GM23338 (cell line): ENCODE data around the gene UNC79. TPM values are rescaled to one million over a fixed set of nuclear protein-coding genes. Genes with fewer than 3 reads are reported as not detected.
"Not testable (repeated sequence)": the region's sequence is repeated elsewhere in the genome, so short reads cannot be mapped to it uniquely, and the experiment has no call there.

Experiments used
- ATAC-seq: fragments of 200-7000 bp; cut with Tn5 transposase; 3 replicates; pipeline ENCODE4 v1.9.1; 2020
- DNase-seq: peaks from one replicate; pipeline ENCODE4 v3.0.0-alpha.2; 2015; ENCODE audit warnings: low spot score
- H2AFZ ChIP-seq: fragments of 200-600 bp; sonication (generic); 2 replicates; pipeline ENCODE4 v1.8.0; 2016; ENCODE audit warnings: antibody characterized with exemption, mild to moderate bottlenecking, moderate library complexity
- H3F3A ChIP-seq: fragments of 200-600 bp; sonication (generic); replicated peaks from 2 replicates; pipeline ENCODE4 v1.8.0; 2017; ENCODE audit warnings: antibody characterized with exemption, mixed run types, low read depth
- H3K27ac ChIP-seq: fragments of 200-600 bp; sonication (generic); 2 replicates; pipeline ENCODE4 v1.6.1; 2016; ENCODE audit warnings: low read depth
- H3K27me3 ChIP-seq: fragments of 200-600 bp; sonication (generic); 2 replicates; pipeline ENCODE4 v1.8.0; 2016; ENCODE audit warnings: mild to moderate bottlenecking, mixed run types, moderate library complexity; ENCODE audit not compliant: insufficient read depth
- H3K36me3 ChIP-seq: fragments of 200-600 bp; sonication (generic); 2 replicates; pipeline ENCODE4 v1.8.0; 2016; ENCODE audit warnings: mild to moderate bottlenecking; ENCODE audit not compliant: insufficient read depth
- H3K4me1 ChIP-seq: fragments of 200-600 bp; sonication (generic); 2 replicates; pipeline ENCODE4 v1.8.0; 2016; ENCODE audit warnings: mild to moderate bottlenecking, moderate library complexity; ENCODE audit not compliant: insufficient read depth
- H3K4me2 ChIP-seq: fragments of 200-600 bp; sonication (generic); 2 replicates; pipeline ENCODE4 v1.7.1; 2017; ENCODE audit warnings: mixed run types
- H3K4me3 ChIP-seq: fragments of 200-600 bp; sonication (generic); 2 replicates; pipeline ENCODE4 v1.6.1; 2016; ENCODE audit warnings: mixed run types
- H3K79me2 ChIP-seq: fragments of 200-600 bp; sonication (generic); replicated peaks from 2 replicates; pipeline ENCODE4 v1.8.0; 2017; ENCODE audit warnings: mild to moderate bottlenecking; ENCODE audit not compliant: insufficient read depth
- H3K9me2 ChIP-seq: fragments of 200-600 bp; sonication (generic); 2 replicates; pipeline ENCODE4 v1.8.0; 2017; ENCODE audit not compliant: insufficient read depth
- H4K20me1 ChIP-seq: fragments of 200-600 bp; sonication (generic); replicated peaks from 2 replicates; pipeline ENCODE4 v1.8.0; 2017; ENCODE audit warnings: mild to moderate bottlenecking; ENCODE audit not compliant: insufficient read depth
- H3K27ac Mint-ChIP-seq: 2 replicates; pipeline ENCODE4 v1.8.0; 2020; ENCODE audit warnings: inconsistent platforms, mild to moderate bottlenecking, moderate library complexity, mixed read lengths
- H3K27me3 Mint-ChIP-seq: 3 replicates; pipeline ENCODE4 v1.8.0; 2022; ENCODE audit warnings: low read depth, mild to moderate bottlenecking, moderate library complexity, mixed read lengths, inconsistent platforms; ENCODE audit not compliant: insufficient read depth, poor library complexity
- H3K36me3 Mint-ChIP-seq: 3 replicates; pipeline ENCODE4 v1.8.0; 2021; ENCODE audit warnings: low read depth, mild to moderate bottlenecking, inconsistent platforms, moderate library complexity, mixed read lengths
- H3K4me1 Mint-ChIP-seq: 3 replicates; pipeline ENCODE4 v1.8.0; 2020; ENCODE audit warnings: mild to moderate bottlenecking, inconsistent platforms, mixed read lengths
- H3K4me3 Mint-ChIP-seq: 3 replicates; pipeline ENCODE4 v1.8.0; 2021; ENCODE audit warnings: moderate library complexity, mild to moderate bottlenecking, inconsistent platforms, mixed read lengths
- H3K9me3 Mint-ChIP-seq: 3 replicates; pipeline ENCODE4 v1.8.0; 2020; ENCODE audit warnings: moderate library complexity, mild to moderate bottlenecking, inconsistent platforms, mixed read lengths
- CREB1 ChIP-seq: fragments of 250-450 bp; sonication (Bioruptor Pico); IDR thresholded peaks from 2 replicates; pipeline ENCODE4 v1.5.0; 2020; ENCODE audit warnings: low read depth, mild to moderate bottlenecking, moderate library complexity
- CTCF ChIP-seq, 2 experiments: fragments of 200-600 bp in 1 of 2; sonication (generic) in 1 of 2; conservative IDR thresholded peaks; 2 replicates each; pipeline versions ENCODE4 v1.5.1 to v1.6.1; 2016 to 2017; ENCODE audit warnings: antibody characterized with exemption in 2 of 2, low read depth in 2 of 2, mild to moderate bottlenecking in 2 of 2, moderate library complexity in 1 of 2
- EZH2 ChIP-seq: fragments of 200-600 bp; sonication (generic); IDR thresholded peaks from one replicate; pipeline ENCODE4 v1.8.0; 2017; ENCODE audit warnings: antibody characterized with exemption, mild to moderate bottlenecking, low read depth; ENCODE audit not compliant: unreplicated experiment
- JUNB ChIP-seq: IDR thresholded peaks from one replicate; pipeline ENCODE4 v1.6.1; 2016; ENCODE audit warnings: antibody characterized with exemption; ENCODE audit not compliant: unreplicated experiment
- NANOG ChIP-seq: IDR thresholded peaks from 2 replicates; pipeline ENCODE4 v1.6.1; 2016; ENCODE audit warnings: antibody characterized with exemption, borderline replicate concordance
- STAT1 ChIP-seq: IDR thresholded peaks from one replicate; pipeline ENCODE4 v1.6.1; 2016; ENCODE audit warnings: antibody characterized with exemption; ENCODE audit not compliant: unreplicated experiment
- ZNF114 ChIP-seq: fragments of 250-450 bp; sonication (Bioruptor Pico); IDR thresholded peaks from 2 replicates; pipeline ENCODE4 v1.5.0; 2020; ENCODE audit warnings: mild to moderate bottlenecking, moderate library complexity
- polyA plus RNA-seq: library from polyadenylated mRNA; unstranded; fragments of >200 nt; fragmentation: Nextera tagmentation; extraction: Ambion mirVana; gene quantifications from 2 replicates; pipeline ENCODE4 v1.2.1, GENCODE V29; 2016
- total RNA-seq: library from RNA; depleted of rRNA; stranded (reverse); fragments of >200 nt; shearing (Covaris generic); gene quantifications from 2 replicates; pipeline ENCODE4 v1.2.3, GENCODE V29; 2014
- TF ChIP-seq, protein P1 (sequence below): fragments of 250-450 bp; sonication (Bioruptor Pico); IDR thresholded peaks from 2 replicates; pipeline ENCODE4 v1.5.0; 2020; ENCODE audit warnings: mild to moderate bottlenecking, moderate library complexity
- TF ChIP-seq, protein P2 (sequence below): IDR thresholded peaks from 2 replicates; pipeline ENCODE4 v1.6.1; 2016; ENCODE audit warnings: antibody characterized with exemption
- TF ChIP-seq, protein P3 (sequence below): IDR thresholded peaks from one replicate; pipeline ENCODE4 v1.6.1; 2018; ENCODE audit warnings: antibody characterized with exemption; ENCODE audit not compliant: unreplicated experiment

Gene UNC79
- total and polyA plus RNA-seq, 2 experiments from 2014 or later: 1.8 to 3.6 TPM

GRCh38 chr14:93479074-93479473, 48.3 kb downstream of the UNC79 start:
- H3K4me3 Mint-ChIP-seq, H3K27ac ChIP-seq, H3K27ac Mint-ChIP-seq: not testable (repeated sequence)

GRCh38 chr14:93480867-93481266, 50.1 kb downstream of the UNC79 start:
- no peaks in the 10 kb centered on the region for H3F3A ChIP-seq
- H3K27ac Mint-ChIP-seq: no peak overlapping the region; the same call in 1 of the 2 replicates
- H4K20me1 ChIP-seq: no peaks in the 10 kb centered on the region
- DNase-seq (no peak), ATAC-seq (no peak)
- H3K9me2 ChIP-seq: no peaks in the 10 kb centered on the region
- H3K4me2 ChIP-seq: no peak overlapping the region
- no peaks in the 10 kb centered on the region for H3K36me3 ChIP-seq
- no peak overlapping the region for H2AFZ ChIP-seq
- no peaks in the 10 kb centered on the region for H3K27me3 ChIP-seq
- no peaks in the 10 kb centered on the region for H3K79me2 ChIP-seq
- no peaks in the 10 kb centered on the region for H3K9me3 Mint-ChIP-seq
- H3K4me1 Mint-ChIP-seq: peaks cover 6% of the 10 kb centered on the region
- no peak overlapping the region for H3K27ac ChIP-seq
- H3K36me3 Mint-ChIP-seq: no peaks in the 10 kb centered on the region
- H3K4me1 ChIP-seq: peaks cover 4% of the 10 kb centered on the region; the same call in 1 of the 2 replicates
- H3K4me3 ChIP-seq: no peak overlapping the region
- no peaks in the 10 kb centered on the region for H3K27me3 Mint-ChIP-seq
- no peak overlapping the region for H3K4me3 Mint-ChIP-seq
- TF ChIP-seq, protein P1, sequence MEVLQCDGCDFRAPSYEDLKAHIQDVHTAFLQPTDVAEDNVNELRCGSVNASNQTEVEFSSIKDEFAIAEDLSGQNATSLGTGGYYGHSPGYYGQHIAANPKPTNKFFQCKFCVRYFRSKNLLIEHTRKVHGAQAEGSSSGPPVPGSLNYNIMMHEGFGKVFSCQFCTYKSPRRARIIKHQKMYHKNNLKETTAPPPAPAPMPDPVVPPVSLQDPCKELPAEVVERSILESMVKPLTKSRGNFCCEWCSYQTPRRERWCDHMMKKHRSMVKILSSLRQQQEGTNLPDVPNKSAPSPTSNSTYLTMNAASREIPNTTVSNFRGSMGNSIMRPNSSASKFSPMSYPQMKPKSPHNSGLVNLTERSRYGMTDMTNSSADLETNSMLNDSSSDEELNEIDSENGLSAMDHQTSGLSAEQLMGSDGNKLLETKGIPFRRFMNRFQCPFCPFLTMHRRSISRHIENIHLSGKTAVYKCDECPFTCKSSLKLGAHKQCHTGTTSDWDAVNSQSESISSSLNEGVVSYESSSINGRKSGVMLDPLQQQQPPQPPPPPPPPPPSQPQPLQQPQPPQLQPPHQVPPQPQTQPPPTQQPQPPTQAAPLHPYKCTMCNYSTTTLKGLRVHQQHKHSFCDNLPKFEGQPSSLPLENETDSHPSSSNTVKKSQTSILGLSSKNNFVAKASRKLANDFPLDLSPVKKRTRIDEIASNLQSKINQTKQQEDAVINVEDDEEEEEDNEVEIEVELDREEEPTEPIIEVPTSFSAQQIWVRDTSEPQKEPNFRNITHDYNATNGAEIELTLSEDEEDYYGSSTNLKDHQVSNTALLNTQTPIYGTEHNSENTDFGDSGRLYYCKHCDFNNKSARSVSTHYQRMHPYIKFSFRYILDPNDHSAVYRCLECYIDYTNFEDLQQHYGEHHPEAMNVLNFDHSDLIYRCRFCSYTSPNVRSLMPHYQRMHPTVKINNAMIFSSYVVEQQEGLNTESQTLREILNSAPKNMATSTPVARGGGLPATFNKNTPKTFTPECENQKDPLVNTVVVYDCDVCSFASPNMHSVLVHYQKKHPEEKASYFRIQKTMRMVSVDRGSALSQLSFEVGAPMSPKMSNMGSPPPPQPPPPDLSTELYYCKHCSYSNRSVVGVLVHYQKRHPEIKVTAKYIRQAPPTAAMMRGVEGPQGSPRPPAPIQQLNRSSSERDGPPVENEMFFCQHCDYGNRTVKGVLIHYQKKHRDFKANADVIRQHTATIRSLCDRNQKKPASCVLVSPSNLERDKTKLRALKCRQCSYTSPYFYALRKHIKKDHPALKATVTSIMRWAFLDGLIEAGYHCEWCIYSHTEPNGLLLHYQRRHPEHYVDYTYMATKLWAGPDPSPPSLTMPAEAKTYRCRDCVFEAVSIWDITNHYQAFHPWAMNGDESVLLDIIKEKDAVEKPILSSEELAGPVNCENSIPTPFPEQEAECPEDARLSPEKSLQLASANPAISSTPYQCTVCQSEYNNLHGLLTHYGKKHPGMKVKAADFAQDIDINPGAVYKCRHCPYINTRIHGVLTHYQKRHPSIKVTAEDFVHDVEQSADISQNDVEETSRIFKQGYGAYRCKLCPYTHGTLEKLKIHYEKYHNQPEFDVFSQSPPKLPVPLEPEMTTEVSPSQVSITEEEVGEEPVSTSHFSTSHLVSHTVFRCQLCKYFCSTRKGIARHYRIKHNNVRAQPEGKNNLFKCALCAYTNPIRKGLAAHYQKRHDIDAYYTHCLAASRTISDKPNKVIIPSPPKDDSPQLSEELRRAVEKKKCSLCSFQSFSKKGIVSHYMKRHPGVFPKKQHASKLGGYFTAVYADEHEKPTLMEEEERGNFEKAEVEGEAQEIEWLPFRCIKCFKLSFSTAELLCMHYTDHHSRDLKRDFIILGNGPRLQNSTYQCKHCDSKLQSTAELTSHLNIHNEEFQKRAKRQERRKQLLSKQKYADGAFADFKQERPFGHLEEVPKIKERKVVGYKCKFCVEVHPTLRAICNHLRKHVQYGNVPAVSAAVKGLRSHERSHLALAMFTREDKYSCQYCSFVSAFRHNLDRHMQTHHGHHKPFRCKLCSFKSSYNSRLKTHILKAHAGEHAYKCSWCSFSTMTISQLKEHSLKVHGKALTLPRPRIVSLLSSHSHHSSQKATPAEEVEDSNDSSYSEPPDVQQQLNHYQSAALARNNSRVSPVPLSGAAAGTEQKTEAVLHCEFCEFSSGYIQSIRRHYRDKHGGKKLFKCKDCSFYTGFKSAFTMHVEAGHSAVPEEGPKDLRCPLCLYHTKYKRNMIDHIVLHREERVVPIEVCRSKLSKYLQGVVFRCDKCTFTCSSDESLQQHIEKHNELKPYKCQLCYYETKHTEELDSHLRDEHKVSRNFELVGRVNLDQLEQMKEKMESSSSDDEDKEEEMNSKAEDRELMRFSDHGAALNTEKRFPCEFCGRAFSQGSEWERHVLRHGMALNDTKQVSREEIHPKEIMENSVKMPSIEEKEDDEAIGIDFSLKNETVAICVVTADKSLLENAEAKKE (CRISPR knock-in tag): no peak
- TF ChIP-seq CREB1 (CRISPR knock-in tag) (no peak), STAT1 (no peak), NANOG (no peak), CTCF (conservative IDR thresholded peaks at IDR 0.05; ENCODE audit: low read depth in 2 of 2) (no peak), JUNB (no peak), EZH2 (no peak), ZNF114 (no peak)
- TF ChIP-seq, protein P2, sequence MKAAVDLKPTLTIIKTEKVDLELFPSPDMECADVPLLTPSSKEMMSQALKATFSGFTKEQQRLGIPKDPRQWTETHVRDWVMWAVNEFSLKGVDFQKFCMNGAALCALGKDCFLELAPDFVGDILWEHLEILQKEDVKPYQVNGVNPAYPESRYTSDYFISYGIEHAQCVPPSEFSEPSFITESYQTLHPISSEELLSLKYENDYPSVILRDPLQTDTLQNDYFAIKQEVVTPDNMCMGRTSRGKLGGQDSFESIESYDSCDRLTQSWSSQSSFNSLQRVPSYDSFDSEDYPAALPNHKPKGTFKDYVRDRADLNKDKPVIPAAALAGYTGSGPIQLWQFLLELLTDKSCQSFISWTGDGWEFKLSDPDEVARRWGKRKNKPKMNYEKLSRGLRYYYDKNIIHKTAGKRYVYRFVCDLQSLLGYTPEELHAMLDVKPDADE: no peak
- TF ChIP-seq, protein P3, sequence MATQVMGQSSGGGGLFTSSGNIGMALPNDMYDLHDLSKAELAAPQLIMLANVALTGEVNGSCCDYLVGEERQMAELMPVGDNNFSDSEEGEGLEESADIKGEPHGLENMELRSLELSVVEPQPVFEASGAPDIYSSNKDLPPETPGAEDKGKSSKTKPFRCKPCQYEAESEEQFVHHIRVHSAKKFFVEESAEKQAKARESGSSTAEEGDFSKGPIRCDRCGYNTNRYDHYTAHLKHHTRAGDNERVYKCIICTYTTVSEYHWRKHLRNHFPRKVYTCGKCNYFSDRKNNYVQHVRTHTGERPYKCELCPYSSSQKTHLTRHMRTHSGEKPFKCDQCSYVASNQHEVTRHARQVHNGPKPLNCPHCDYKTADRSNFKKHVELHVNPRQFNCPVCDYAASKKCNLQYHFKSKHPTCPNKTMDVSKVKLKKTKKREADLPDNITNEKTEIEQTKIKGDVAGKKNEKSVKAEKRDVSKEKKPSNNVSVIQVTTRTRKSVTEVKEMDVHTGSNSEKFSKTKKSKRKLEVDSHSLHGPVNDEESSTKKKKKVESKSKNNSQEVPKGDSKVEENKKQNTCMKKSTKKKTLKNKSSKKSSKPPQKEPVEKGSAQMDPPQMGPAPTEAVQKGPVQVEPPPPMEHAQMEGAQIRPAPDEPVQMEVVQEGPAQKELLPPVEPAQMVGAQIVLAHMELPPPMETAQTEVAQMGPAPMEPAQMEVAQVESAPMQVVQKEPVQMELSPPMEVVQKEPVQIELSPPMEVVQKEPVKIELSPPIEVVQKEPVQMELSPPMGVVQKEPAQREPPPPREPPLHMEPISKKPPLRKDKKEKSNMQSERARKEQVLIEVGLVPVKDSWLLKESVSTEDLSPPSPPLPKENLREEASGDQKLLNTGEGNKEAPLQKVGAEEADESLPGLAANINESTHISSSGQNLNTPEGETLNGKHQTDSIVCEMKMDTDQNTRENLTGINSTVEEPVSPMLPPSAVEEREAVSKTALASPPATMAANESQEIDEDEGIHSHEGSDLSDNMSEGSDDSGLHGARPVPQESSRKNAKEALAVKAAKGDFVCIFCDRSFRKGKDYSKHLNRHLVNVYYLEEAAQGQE: no peak

More at GRCh38 chr14:93479074-93479473, 48.3 kb downstream of the UNC79 start:
- H3K9me3 Mint-ChIP-seq, H3K4me3 ChIP-seq, H2AFZ ChIP-seq, H3K9me2 ChIP-seq, H3K36me3 Mint-ChIP-seq, H3K27me3 ChIP-seq, H3F3A ChIP-seq, DNase-seq, ATAC-seq, H3K36me3 ChIP-seq, H4K20me1 ChIP-seq, H3K4me2 ChIP-seq, H3K27me3 Mint-ChIP-seq, H3K79me2 ChIP-seq: not testable (repeated sequence)
- peaks cover 11% of the 10 kb centered on the region for H3K4me1 Mint-ChIP-seq
- peaks cover 13% of the 10 kb centered on the region for H3K4me1 ChIP-seq
